ENCODE data around the gene ARL6IP4.

The ARL6IP4 gene

DNA sequence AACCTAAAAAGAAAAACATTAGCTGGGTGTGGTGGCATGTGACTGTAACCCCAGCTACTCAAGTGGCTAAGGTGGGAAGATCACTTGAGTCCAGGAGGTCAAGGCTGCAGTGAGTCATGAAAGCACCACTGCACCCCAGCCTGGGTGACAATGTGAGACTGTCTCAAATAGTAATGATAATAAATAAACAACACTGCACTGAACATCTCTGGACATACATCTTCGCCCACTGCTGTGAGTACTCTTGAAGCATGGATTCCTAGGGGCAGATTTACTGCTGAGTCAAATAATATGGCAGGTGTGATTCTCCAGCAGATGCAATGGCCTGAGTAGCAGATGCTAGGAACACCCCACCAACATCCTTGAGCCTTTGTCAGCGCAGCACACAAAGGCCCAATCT is 37.8 kb upstream of the ARL6IP4 start:
- TF ChIP-seq, protein P1, sequence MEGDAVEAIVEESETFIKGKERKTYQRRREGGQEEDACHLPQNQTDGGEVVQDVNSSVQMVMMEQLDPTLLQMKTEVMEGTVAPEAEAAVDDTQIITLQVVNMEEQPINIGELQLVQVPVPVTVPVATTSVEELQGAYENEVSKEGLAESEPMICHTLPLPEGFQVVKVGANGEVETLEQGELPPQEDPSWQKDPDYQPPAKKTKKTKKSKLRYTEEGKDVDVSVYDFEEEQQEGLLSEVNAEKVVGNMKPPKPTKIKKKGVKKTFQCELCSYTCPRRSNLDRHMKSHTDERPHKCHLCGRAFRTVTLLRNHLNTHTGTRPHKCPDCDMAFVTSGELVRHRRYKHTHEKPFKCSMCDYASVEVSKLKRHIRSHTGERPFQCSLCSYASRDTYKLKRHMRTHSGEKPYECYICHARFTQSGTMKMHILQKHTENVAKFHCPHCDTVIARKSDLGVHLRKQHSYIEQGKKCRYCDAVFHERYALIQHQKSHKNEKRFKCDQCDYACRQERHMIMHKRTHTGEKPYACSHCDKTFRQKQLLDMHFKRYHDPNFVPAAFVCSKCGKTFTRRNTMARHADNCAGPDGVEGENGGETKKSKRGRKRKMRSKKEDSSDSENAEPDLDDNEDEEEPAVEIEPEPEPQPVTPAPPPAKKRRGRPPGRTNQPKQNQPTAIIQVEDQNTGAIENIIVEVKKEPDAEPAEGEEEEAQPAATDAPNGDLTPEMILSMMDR (IDR thresholded peaks at IDR 0.05) = no peak
- DNase-seq (ENCODE audit: low spot score) = no peak
- H3K27ac ChIP-seq = peak overlapping the region in 1 of 2 donors; percentile 15
- H3K4me3 ChIP-seq = no peak overlapping the region

DNA sequence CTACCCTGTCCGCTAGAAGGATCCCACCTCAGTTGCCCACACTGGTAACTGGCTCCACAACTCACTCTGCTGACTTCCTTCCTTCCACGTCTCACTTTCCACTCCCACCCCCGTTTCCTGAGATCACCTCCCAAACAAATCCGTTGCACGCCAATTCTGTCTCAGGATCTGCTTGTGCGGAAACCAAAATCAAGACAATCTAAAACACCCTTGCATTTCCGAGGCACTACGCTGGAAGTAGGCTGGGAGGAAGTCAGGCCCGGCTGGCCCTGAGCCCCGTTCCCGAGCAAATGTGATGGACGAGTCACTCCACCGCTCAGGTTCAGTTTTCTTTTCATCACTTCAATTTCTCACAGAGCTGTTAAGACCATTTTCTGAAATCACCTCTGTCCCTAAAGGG is 37.3 kb upstream of the ARL6IP4 start:
- Histone ChIP-seq H3K27ac (peak overlapping the region in 1 of 2 donors; percentile 15), H3K4me3 (no peak overlapping the region)
- TF ChIP-seq, protein P1 (IDR thresholded peaks at IDR 0.05) = no peak
- no peak for DNase-seq (ENCODE audit: low spot score)

DNA sequence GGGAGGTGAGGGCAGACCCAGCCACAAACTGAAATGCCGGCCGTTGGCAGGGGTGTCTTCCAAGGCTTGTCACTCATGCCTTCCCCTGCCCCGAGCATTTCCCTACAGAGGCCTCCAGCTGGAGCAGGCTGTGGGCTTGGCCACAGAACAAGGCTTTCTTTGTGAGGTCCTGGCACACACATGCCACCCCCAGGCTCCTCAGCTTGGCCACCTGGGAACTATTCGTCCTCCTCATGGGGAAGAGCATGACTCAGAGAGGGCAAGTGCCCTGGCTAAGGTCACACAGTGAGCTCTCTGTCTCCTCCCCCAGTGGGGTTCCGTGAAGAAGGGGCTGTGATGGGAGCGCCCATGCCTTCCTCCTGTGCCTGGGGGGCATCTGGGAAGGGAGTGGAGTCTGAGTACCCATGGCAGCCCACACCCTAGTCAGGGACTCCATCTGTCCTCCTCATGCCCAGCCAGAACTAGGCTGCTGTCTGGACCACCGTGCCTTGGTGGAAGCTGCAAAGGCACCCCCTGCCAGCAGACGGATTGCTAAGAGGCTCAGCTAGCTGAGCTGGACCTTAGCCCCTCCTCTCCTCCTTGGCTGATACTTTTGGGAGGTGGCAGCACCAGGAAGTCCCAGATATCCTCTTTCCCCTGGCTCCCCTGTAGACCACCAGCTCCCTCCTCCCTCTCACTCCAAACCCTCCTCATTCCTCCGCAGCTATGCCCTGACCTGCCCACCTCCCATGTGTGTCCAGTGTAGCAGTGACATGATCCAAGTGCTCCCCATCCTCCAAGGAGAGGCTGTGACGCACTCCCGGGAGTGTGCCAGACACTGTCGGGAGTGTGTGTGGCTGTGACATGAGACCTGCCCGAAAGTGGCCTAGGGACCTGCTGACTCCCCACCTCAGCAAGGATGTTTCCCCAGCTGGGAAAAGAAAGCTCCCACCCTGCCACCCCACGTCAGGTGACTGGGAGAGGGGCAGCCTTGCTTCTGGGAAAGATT is 35.6 kb upstream of the ARL6IP4 start:
- Histone ChIP-seq H3K27ac (peak overlapping the region in 1 of 2 donors; percentile 42), H3K4me3 (no peak overlapping the region)
- TF ChIP-seq, protein P1 (IDR thresholded peaks at IDR 0.05) = no peak
- no peak for DNase-seq (ENCODE audit: low spot score)

DNA sequence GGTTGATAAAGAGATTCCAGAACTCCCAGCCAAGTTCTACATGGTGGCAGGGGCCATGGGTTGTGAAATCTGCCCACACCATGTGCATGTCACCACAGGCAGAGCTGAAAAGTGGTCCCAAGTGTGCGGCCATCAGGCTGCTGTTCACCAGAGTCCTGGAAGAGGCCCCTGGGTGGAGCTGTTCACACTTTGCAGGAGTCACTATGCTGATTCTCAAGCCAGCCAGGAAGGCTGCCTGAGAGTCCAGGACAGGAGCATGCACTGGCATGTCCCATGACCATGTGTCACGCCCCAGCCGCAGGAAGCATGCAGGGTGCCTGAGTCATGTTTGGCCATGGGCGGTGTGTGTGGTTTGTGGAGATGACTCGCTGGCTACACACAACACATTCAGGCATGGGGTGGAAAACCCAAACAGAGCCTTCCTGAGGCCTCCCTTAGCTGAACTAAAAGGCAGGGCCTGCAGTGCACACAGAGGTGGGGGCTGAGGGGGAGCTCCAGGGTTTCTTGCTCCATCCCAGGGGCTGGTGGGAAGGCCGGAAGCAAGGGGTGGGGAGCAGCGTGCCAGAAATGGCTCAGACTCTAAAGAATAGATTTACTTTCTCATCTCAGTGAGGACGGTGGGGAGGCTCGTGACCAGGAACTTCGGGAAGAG is 33.7 kb upstream of the ARL6IP4 start:
- Histone ChIP-seq H3K4me3 (no peak overlapping the region), H3K27ac (peak overlapping the region; percentile 63 to 80)
- DNase-seq (ENCODE audit: low spot score) = peak; percentile 88
- TF ChIP-seq, protein P1 (IDR thresholded peaks at IDR 0.05) = no peak

DNA sequence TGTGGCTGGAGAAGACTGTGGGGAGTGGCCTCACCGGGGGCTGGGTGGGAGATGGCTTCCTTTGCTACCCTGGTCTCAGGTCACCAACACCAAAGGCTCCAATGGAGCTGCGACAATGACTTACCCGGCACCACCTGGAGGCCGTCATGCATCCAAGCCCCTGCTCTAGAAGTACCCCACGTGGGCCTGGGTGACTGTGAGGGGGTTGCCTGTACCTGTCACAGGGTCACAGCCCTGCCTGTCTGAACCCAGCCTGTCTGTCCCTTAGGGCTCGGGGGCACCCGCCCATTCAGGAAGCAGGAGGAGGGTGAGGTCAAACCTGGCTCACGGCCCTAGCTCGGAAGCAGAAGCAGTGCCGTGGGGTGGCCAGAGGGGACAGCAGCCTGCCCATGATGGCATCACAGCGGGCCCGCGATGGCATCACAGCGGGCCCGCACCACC is 33.1 kb upstream of the ARL6IP4 start:
- peak overlapping the region; percentile 63 to 80 for H3K27ac ChIP-seq
- TF ChIP-seq, protein P1 (IDR thresholded peaks at IDR 0.05) = no peak
- no peak overlapping the region for H3K4me3 ChIP-seq
- DNase-seq (ENCODE audit: low spot score) = no peak

DNA sequence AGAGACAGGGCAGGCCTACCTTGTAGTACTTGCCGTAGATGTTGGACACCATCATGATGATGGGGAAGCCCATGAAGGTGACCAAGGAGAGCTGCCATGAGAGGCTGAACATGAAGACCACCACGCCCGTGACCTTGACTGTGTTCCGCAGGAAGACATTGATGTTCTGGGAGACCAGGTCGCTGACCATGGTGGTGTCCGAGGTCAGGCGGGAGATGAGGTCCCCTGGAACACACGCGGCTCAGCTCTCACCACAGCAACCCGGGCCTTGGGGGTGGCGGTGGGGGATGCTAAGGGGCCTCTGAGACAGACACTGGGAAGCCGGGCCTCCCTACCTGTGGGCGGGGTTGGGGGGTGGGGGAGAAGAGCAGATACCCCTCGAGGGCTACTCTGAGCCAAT is 31.9 kb upstream of the ARL6IP4 start:
- TF ChIP-seq, protein P1 (IDR thresholded peaks at IDR 0.05) = no peak
- no peak for DNase-seq (ENCODE audit: low spot score)
- H3K4me3 ChIP-seq = no peak overlapping the region
- H3K27ac ChIP-seq = no peak overlapping the region
